Measurements from ENCODE around the gene AMH. TPM values are rescaled to one million over a fixed set of nuclear protein-coding genes. Genes with fewer than 3 reads are reported as not detected.

The AMH gene
- total RNA-seq, 1 donor from 2014 or later: 0.26 TPM

DNA sequence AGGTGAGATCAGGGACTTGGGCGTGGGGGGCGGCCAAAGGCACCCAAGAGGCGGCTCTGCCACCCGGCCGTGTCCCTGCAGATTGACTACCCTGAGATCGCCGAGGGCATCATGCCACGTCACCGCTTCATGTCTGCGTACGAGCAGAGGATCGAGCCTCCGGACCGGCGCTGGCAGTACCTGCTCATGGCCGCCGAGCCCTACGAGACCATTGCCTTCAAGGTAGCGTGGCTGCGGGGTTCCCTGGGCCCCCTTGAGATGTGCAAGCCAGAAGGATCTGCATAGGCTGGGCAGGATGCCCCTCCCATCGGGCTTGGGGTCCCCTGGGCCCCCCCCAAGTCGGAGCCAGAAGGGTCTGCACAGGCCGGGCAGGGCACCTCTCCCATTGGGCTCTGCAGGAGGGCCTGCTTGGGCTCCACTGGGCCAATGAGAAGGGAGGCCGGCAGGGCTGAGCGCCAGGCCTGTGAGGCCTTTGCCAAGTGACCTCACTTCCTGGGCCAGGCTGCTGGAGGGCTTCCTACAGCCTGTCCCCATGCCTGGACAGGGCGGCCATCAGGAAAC lies 2.2 kb upstream of the AMH start:
- Histone ChIP-seq H3K4me3 (ENCODE audit: low read depth, low read length) (no peak overlapping the region), H3K36me3 (ENCODE audit: control insufficient read depth, insufficient read depth, low read length) (peaks cover 40% of the 10 kb centered on the region), H3K27me3 (ENCODE audit: control insufficient read depth, insufficient read depth, low read length) (peaks cover 14% of the 10 kb centered on the region)
- FAIRE-seq (no peak), DNase-seq (ENCODE audit: low read depth) (no peak)
- TF ChIP-seq, protein P1, sequence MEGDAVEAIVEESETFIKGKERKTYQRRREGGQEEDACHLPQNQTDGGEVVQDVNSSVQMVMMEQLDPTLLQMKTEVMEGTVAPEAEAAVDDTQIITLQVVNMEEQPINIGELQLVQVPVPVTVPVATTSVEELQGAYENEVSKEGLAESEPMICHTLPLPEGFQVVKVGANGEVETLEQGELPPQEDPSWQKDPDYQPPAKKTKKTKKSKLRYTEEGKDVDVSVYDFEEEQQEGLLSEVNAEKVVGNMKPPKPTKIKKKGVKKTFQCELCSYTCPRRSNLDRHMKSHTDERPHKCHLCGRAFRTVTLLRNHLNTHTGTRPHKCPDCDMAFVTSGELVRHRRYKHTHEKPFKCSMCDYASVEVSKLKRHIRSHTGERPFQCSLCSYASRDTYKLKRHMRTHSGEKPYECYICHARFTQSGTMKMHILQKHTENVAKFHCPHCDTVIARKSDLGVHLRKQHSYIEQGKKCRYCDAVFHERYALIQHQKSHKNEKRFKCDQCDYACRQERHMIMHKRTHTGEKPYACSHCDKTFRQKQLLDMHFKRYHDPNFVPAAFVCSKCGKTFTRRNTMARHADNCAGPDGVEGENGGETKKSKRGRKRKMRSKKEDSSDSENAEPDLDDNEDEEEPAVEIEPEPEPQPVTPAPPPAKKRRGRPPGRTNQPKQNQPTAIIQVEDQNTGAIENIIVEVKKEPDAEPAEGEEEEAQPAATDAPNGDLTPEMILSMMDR (IDR thresholded peaks at IDR 0.05; ENCODE audit: insufficient read depth, low read length, severe bottlenecking): no peak

DNA sequence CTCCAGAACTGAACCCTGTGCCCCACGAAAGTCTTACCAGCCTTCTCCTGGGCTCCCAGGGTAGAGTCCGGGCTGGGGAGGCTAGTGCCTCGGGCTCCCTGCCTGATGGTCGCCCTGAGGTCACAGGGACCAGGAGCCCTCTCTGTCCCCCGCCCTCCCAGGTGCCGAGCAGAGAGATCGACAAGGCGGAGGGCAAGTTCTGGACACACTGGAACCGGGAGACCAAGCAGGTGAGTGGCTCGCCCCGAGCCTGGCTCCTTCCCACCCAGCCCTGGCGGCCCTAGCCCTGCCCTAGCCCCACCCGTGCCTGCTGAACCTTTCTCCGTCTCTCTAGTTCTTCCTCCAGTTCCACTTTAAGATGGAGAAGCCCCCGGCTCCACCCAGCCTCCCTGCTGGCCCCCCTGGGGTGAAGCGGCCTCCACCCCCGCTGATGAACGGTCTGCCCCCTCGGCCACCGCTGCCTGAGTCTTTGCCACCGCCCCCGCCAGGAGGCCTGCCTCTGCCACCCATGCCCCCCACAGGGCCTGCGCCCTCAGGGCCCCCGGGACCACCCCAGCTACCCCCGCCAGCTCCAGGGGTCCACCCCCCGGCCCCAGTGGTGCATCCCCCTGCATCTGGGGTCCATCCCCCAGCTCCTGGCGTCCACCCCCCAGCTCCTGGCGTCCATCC lies 1.6 kb upstream of the AMH start:
- no peak overlapping the region for H3K4me3 ChIP-seq (ENCODE audit: low read depth, low read length)
- H3K27me3 ChIP-seq (ENCODE audit: control insufficient read depth, insufficient read depth, low read length): peaks cover 19% of the 10 kb centered on the region
- FAIRE-seq (no peak), DNase-seq (ENCODE audit: low read depth) (no peak)
- TF ChIP-seq, protein P1 (IDR thresholded peaks at IDR 0.05; ENCODE audit: insufficient read depth, low read length, severe bottlenecking): no peak
- H3K36me3 ChIP-seq (ENCODE audit: control insufficient read depth, insufficient read depth, low read length): peaks cover 36% of the 10 kb centered on the region

DNA sequence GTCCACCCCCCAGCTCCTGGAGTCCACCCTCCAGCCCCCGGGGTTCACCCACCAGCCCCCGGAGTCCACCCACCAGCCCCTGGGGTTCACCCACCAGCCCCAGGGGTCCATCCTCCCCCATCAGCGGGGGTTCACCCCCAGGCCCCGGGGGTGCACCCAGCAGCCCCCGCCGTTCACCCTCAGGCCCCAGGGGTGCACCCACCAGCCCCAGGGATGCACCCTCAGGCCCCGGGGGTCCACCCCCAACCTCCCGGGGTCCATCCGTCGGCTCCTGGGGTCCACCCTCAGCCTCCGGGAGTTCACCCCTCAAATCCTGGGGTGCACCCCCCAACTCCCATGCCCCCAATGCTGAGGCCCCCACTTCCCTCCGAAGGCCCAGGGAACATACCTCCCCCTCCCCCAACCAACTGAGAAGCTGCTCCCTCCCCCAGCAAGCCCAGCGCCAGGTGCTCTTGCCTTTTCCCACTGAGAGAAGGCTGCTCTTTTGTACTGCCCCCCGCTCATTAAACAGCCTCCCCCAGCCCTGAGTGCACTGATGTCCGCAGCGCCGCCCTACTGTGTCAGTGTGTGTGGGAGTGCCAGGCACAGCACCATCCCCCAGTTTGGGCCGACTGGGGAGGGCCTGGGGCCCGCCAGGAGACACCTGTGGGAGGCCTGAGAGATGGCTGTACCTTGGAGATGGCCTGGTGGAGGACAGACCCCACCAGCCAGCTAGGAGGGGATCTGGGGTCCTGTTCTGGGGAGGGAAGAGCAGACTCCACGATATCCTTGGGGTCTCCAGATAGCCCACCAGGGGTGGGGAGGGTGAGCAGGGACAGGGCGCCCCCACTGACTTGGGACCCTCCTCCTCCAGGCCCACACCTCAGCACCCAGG lies 750 bp upstream of the AMH start:
- H3K36me3 ChIP-seq (ENCODE audit: control insufficient read depth, insufficient read depth, low read length): peaks cover 30% of the 10 kb centered on the region
- TF ChIP-seq, protein P1 (IDR thresholded peaks at IDR 0.05; ENCODE audit: insufficient read depth, low read length, severe bottlenecking): no peak
- no peak for FAIRE-seq
- H3K4me3 ChIP-seq (ENCODE audit: low read depth, low read length): no peak overlapping the region
- DNase-seq (ENCODE audit: low read depth): no peak
- peaks cover 27% of the 10 kb centered on the region for H3K27me3 ChIP-seq (ENCODE audit: control insufficient read depth, insufficient read depth, low read length)

DNA sequence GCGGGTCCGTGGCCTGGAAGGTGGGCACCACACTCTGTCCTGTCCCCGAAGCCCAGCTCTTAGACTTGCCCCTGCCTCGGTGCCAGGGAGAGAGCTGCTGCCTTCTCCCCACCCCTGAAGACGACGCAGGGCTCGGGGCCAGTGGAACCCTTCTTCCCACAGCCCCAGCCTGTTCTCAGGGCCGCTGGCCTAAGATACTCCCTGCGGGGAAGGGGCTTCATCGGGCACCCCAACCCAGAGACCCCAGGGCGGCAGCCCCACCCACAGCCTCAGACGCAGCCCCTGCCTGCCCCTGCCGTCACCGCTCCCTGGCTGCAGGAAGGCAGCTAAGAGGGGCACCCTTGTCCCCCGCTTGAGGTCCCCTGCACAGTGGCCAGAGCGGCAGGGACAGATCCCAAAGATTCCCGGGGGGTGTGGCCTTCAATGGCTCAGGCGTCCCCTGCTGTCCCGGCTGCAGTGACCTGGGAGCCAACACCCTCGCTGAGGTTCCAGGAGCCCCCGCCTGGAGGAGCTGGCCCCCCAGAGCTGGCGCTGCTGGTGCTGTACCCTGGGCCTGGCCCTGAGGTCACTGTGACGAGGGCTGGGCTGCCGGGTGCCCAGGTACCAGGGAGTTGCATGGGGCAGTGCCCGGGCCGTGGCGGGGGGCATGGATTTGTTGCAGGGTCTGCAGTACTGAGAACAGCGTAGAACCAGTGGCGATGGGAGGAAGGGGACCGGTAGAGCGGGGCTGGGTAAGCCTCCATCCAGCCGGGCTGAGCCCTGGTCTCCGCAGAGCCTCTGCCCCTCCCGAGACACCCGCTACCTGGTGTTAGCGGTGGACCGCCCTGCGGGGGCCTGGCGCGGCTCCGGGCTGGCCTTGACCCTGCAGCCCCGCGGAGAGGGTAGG lies 1.0 kb downstream of the AMH start:
- Histone ChIP-seq H3K27me3 (ENCODE audit: control insufficient read depth, insufficient read depth, low read length) (peaks cover 32% of the 10 kb centered on the region), H3K4me3 (ENCODE audit: low read depth, low read length) (no peak overlapping the region), H3K36me3 (ENCODE audit: control insufficient read depth, insufficient read depth, low read length) (peaks cover 16% of the 10 kb centered on the region)
- TF ChIP-seq, protein P1 (IDR thresholded peaks at IDR 0.05; ENCODE audit: insufficient read depth, low read length, severe bottlenecking): no peak
- no peak for DNase-seq (ENCODE audit: low read depth)
- no peak for FAIRE-seq

DNA sequence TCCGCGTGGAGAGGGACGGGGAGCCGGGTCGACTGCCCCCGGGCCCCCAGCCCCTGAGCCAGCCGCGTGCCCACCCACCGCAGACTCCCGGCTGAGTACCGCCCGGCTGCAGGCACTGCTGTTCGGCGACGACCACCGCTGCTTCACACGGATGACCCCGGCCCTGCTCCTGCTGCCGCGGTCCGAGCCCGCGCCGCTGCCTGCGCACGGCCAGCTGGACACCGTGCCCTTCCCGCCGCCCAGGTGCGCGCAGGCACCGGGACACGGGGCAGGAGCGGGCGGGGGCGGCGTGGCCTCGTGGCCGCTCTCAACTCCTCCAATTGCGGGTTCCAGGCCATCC lies 1.6 kb downstream of the AMH start:
- DNase-seq (ENCODE audit: low read depth) (no peak), FAIRE-seq (no peak)
- TF ChIP-seq, protein P1 (IDR thresholded peaks at IDR 0.05; ENCODE audit: insufficient read depth, low read length, severe bottlenecking): no peak
- Histone ChIP-seq H3K27me3 (ENCODE audit: control insufficient read depth, insufficient read depth, low read length) (peaks cover 32% of the 10 kb centered on the region), H3K4me3 (ENCODE audit: low read depth, low read length) (no peak overlapping the region), H3K36me3 (ENCODE audit: control insufficient read depth, insufficient read depth, low read length) (peaks cover 12% of the 10 kb centered on the region)

All from bronchial epithelial cell (primary cell).